ENCODE results near the gene CCL26.

- no peak for TF ChIP-seq POLR2A (IDR thresholded peaks at IDR 0.05)
- no peak for TF ChIP-seq CTCF (IDR thresholded peaks at IDR 0.05)
Measured at GRCh38 chr7:75757860-75758259, 14.2 kb downstream of the CCL26 start.
